Breast epithelium (tissue), 4 donors: ENCODE measurements around the gene PLP1. TPM values are rescaled to one million over a fixed set of nuclear protein-coding genes. Genes with fewer than 3 reads are reported as not detected.

Source experiments
- DNase-seq, 2 donors: peaks; one replicate each; pipeline ENCODE4 v3.0.0-alpha.2; 2019; ENCODE audit warnings: low spot score in 2 of 2
- H3K27ac ChIP-seq, 2 donors: fragments of 200-600 bp; sonication (generic) in 1 of 2; one replicate each; pipeline ENCODE4 v1.5.1; 2016 to 2019; ENCODE audit warnings: mild to moderate bottlenecking in 1 of 2
- H3K27me3 ChIP-seq, 2 donors: fragments of 200-600 bp; sonication (generic) in 1 of 2; one replicate each; pipeline versions ENCODE4 v1.5.1 to v1.6.0; 2017 to 2019; ENCODE audit warnings: control low read depth in 1 of 2, mild to moderate bottlenecking in 1 of 2
- H3K36me3 ChIP-seq: fragments of 200-600 bp; one replicate; pipeline ENCODE4 v1.5.1; 2019
- H3K4me1 ChIP-seq, 2 donors: fragments of 200-600 bp; sonication (generic); one replicate each; pipeline ENCODE4 v1.5.1; 2016 to 2019; ENCODE audit warnings: control low read depth in 1 of 2
- H3K4me3 ChIP-seq, 3 donors: fragments of 200-600 bp; sonication (generic); 1 replicate in 2 of 3; 2 replicates in 1 of 3; pipeline ENCODE4 v1.5.1; 2016 to 2019; ENCODE audit warnings: mild to moderate bottlenecking in 3 of 3, moderate library complexity in 2 of 3
- H3K9me3 ChIP-seq, 2 donors: fragments of 200-600 bp; sonication (generic) in 1 of 2; one replicate each; pipeline ENCODE4 v1.5.1; 2016 to 2019; ENCODE audit warnings: control low read depth in 1 of 2
- POLR2A ChIP-seq: fragments of 450-650 bp; IDR thresholded peaks from one replicate; pipeline ENCODE4 v1.6.1; 2016; ENCODE audit warnings: antibody characterized with exemption, mild to moderate bottlenecking, moderate library complexity
- POLR2AphosphoS5 ChIP-seq, 3 donors: sonication (generic); formaldehyde crosslinking; IDR thresholded peaks; one replicate each; pipeline ENCODE4 v1.6.1; 2017; ENCODE audit warnings: antibody characterized with exemption in 3 of 3
- intact Hi-C: fragments of 100-400 bp; cut with DNase I; formaldehyde crosslinking; loops from one replicate; pipeline ENCODE4 v1.15.1; 2023; ENCODE audit warnings: low total_unique reads
- total RNA-seq, 3 donors: library from RNA; depleted of rRNA; stranded (reverse); fragments of >200 nt; gene quantifications; one replicate each; pipeline ENCODE4 v1.1.0, GENCODE V29; 2016
- TF ChIP-seq, protein P1 (sequence below), 3 donors: fragments of 450-650 bp; IDR thresholded peaks; one replicate each; pipeline ENCODE4 v1.5.1; 2016 to 2017; ENCODE audit warnings: antibody characterized with exemption in 3 of 3, mild to moderate bottlenecking in 3 of 3, moderate library complexity in 3 of 3

The PLP1 gene
- total RNA-seq, 3 donors from 2014 or later: 1.3 to 3.4 (median 2.2) TPM

DNA sequence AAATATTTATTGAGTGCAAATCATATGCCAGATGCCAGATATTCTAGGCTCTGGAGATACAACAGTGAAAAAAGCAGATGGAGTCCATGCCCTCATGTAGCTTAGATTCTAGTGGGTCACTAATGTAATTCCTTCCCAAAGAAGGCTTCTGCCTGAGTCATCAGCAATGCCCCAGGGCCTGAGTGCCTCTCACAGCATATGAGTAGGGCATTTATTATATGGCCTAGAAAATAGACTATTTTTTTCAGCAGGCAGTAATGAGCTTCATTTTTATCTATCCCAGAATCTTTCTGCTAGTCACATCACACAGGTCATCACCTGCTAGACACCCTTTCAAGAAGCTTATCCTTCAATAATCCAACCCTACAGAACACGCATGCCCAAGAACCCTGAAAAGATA, 43.6 kb upstream of the PLP1 start:
- Histone ChIP-seq H3K4me3 (no peak overlapping the region), H3K27ac (no peak overlapping the region), H3K4me1 (no peaks in the 10 kb centered on the region), H3K27me3 (peaks cover 0 to 62% of the 10 kb centered on the region in 2 donors), H3K9me3 (no peaks in the 10 kb centered on the region), H3K36me3 (no peaks in the 10 kb centered on the region)
- no peak for DNase-seq
- TF ChIP-seq POLR2A (no peak), POLR2AphosphoS5 (IDR thresholded peaks at IDR 0.05) (no peak)
- TF ChIP-seq, protein P1, sequence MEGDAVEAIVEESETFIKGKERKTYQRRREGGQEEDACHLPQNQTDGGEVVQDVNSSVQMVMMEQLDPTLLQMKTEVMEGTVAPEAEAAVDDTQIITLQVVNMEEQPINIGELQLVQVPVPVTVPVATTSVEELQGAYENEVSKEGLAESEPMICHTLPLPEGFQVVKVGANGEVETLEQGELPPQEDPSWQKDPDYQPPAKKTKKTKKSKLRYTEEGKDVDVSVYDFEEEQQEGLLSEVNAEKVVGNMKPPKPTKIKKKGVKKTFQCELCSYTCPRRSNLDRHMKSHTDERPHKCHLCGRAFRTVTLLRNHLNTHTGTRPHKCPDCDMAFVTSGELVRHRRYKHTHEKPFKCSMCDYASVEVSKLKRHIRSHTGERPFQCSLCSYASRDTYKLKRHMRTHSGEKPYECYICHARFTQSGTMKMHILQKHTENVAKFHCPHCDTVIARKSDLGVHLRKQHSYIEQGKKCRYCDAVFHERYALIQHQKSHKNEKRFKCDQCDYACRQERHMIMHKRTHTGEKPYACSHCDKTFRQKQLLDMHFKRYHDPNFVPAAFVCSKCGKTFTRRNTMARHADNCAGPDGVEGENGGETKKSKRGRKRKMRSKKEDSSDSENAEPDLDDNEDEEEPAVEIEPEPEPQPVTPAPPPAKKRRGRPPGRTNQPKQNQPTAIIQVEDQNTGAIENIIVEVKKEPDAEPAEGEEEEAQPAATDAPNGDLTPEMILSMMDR (IDR thresholded peaks at IDR 0.05): no peak
- intact Hi-C loops: no loop called here

DNA sequence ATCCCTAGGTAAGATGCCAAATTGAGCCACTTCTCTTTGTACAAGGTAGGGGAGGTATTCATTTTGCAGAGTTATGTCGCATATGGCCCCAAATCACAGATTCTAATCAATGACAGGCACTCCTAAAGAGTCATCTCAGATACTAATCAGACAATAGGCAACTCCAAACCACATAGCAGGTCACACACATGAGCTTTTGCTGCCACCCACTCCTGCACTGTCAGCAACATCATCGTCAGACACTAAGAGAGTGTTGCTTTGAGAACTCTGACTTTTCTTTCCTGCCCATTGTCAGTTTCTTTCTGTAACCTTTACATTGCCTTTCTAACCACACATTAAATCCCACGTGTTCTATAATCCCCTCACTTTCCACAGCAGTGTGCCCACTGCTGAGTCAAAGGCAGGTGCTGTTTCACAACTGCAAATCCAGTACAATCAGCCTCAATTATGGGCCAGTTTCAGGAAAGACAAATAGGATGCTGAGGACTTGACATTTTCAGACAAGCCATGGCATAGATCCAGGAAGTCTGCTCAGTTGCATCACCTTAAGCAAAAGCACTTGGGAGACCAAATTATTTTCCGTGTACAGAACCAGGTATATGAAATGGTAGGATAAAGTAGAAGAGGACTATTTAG, 42.4 kb upstream of the PLP1 start:
- Histone ChIP-seq H3K4me1 (no peaks in the 10 kb centered on the region), H3K4me3 (no peak overlapping the region), H3K9me3 (no peaks in the 10 kb centered on the region), H3K27ac (no peak overlapping the region), H3K27me3 (peaks cover 0 to 58% of the 10 kb centered on the region in 2 donors), H3K36me3 (no peaks in the 10 kb centered on the region)
- TF ChIP-seq, protein P1 (IDR thresholded peaks at IDR 0.05): no peak
- TF ChIP-seq POLR2A (no peak), POLR2AphosphoS5 (IDR thresholded peaks at IDR 0.05) (no peak)
- intact Hi-C loops: no loop called here
- DNase-seq: no peak

DNA sequence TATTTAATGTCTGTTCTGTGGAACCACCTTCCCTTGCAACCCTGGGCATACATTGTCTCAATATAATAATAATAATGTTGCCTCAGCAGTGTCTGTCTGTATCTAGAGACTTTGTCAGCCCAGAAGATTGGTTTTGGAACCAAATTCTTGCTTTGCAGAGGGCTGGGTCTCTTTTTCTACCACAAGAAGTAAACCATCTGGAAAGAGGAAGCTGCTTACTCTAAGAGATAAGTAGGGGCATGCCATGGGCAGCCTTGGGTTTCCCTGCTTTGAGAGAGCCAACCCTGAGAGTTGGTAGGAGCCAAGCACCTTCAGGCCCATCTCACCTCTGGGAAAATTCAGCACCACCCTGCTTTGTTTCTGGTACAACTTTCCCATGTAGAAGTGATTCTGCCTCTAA, 38.9 kb upstream of the PLP1 start:
- Histone ChIP-seq H3K27ac (no peak overlapping the region), H3K9me3 (no peaks in the 10 kb centered on the region), H3K36me3 (no peaks in the 10 kb centered on the region), H3K4me1 (no peaks in the 10 kb centered on the region), H3K4me3 (no peak overlapping the region), H3K27me3 (peaks cover 0 to 50% of the 10 kb centered on the region in 2 donors)
- no peak for TF ChIP-seq POLR2AphosphoS5 (IDR thresholded peaks at IDR 0.05)
- TF ChIP-seq, protein P1 (IDR thresholded peaks at IDR 0.05): no peak
- no peak for TF ChIP-seq POLR2A
- intact Hi-C loops: no loop called here
- no peak for DNase-seq

DNA sequence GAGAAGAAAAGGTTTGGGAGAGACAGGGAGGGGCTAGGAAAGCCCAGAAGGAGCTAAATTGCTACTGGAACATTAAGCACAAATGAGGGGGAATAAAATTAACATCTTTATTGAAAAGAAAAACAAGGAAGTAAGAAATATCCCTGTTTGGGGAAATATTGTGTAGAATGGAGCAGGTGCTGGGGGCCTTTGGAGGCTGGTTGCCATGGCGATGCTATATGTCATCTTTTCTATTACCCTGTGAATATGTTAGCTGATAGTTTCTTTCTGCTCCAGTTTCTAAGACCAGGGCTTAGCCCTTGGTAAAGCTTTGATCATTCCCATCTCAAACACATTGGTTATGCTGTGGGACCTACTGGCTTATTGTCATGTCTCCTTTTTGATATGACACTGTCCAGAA, 37.2 kb upstream of the PLP1 start:
- DNase-seq: no peak
- no peak overlapping the region for H3K4me3 ChIP-seq
- intact Hi-C loops: no loop called here
- TF ChIP-seq POLR2A (no peak), POLR2AphosphoS5 (IDR thresholded peaks at IDR 0.05) (no peak)
- TF ChIP-seq, protein P1 (IDR thresholded peaks at IDR 0.05): no peak
- H3K4me1 ChIP-seq: no peaks in the 10 kb centered on the region
- H3K9me3 ChIP-seq: no peaks in the 10 kb centered on the region
- no peak overlapping the region for H3K27ac ChIP-seq
- H3K36me3 ChIP-seq: no peaks in the 10 kb centered on the region
- H3K27me3 ChIP-seq: peaks cover 0 to 39% of the 10 kb centered on the region in 2 donors

DNA sequence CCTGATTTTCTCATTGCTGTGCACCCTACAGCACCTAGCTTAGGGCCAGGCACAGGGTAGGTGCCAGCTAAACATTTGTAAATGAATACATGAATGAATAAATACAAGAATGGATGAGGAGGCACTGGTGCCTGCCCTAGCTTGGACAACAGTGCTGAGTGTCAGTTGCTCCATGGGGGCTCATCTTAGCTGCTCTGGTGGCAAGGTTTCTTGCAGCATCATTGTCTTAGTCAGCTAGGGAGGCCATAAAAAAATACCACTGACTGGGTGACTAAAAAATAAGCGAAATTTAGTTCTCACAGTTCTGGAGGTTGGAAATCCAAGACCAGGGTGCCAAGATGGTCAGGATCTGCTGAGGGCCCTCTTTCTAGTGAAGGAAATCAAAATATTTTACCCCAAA, 34.8 kb upstream of the PLP1 start:
- H3K27me3 ChIP-seq: peaks cover 0 to 40% of the 10 kb centered on the region in 2 donors
- no peaks in the 10 kb centered on the region for H3K4me1 ChIP-seq
- DNase-seq: no peak
- H3K4me3 ChIP-seq: no peak overlapping the region
- intact Hi-C loops: no loop called here
- H3K27ac ChIP-seq: no peak overlapping the region
- TF ChIP-seq, protein P1 (IDR thresholded peaks at IDR 0.05): no peak
- TF ChIP-seq POLR2AphosphoS5 (IDR thresholded peaks at IDR 0.05) (no peak), POLR2A (no peak)
- H3K9me3 ChIP-seq: no peaks in the 10 kb centered on the region
- H3K36me3 ChIP-seq: no peaks in the 10 kb centered on the region
